Common myeloid progenitor, CD34-positive (primary cell): Measurements from ENCODE around the gene ALDH5A1.

ENCODE experiments used
- CTCF ChIA-PET: fragments of 350-600 bp; sonication (Branson Sonifier 250); formaldehyde crosslinking; loops from one replicate; lab custom pipeline; 2021; ENCODE audit warnings: antibody characterized with exemption; lab: Charles Lee
- POLR2A ChIA-PET: fragments of 350-600 bp; sonication (Branson Sonifier 250); formaldehyde crosslinking; loops from one replicate; lab custom pipeline; 2021; ENCODE audit warnings: antibody characterized with exemption; lab: Charles Lee
- DNase-seq, 3 donors: peaks; one replicate each; pipeline versions ENCODE4 v3.0.0 to v3.0.0-alpha.2; 2013
- H3K27ac ChIP-seq, 2 experiments: 1 replicate in 1 of 2; 2 replicates in 1 of 2; pipeline ENCODE4 v1.7.0; 2013; ENCODE audit warnings: inconsistent platforms in 2 of 2, low read length in 2 of 2, mild to moderate bottlenecking in 2 of 2, low read depth in 1 of 2, moderate library complexity in 1 of 2; ENCODE audit not compliant: severe bottlenecking in 2 of 2, insufficient read depth in 1 of 2, poor library complexity in 1 of 2
- H3K27me3 ChIP-seq, 5 experiments: replicated peaks in 2 of 5; 1 replicate in 3 of 5; 2 replicates in 2 of 5; pipeline versions ENCODE4 v1.6.1 to v1.7.0; 2013; ENCODE audit warnings: low read length in 4 of 5, mild to moderate bottlenecking in 2 of 5, moderate library complexity in 2 of 5, inconsistent platforms in 1 of 5; ENCODE audit not compliant: insufficient read depth in 5 of 5, control insufficient read depth in 4 of 5
- H3K36me3 ChIP-seq, 4 experiments: 1 replicate in 2 of 4; 2 replicates in 2 of 4; pipeline versions ENCODE4 v1.6.1 to v1.7.0; 2013; ENCODE audit warnings: low read length in 3 of 4, control low read depth in 1 of 4, mild to moderate bottlenecking in 1 of 4; ENCODE audit not compliant: control insufficient read depth in 4 of 4, insufficient read depth in 4 of 4
- H3K4me1 ChIP-seq, 4 experiments: 1 replicate in 3 of 4; 2 replicates in 1 of 4; pipeline versions ENCODE4 v1.6.1 to v1.7.1; 2013; ENCODE audit warnings: low read length in 3 of 4, mild to moderate bottlenecking in 3 of 4, control low read depth in 1 of 4, inconsistent platforms in 1 of 4, moderate library complexity in 1 of 4; ENCODE audit not compliant: control insufficient read depth in 4 of 4, insufficient read depth in 4 of 4; ENCODE audit errors: control extremely low read depth in 1 of 4
- H3K4me3 ChIP-seq, 7 experiments: 1 replicate in 4 of 7; 2 replicates in 3 of 7; pipeline versions ENCODE4 v1.5.1 to v1.7.0; 2013; ENCODE audit warnings: mild to moderate bottlenecking in 7 of 7, low read length in 6 of 7, moderate library complexity in 6 of 7, inconsistent platforms in 2 of 7, low read depth in 2 of 7, control low read depth in 1 of 7; ENCODE audit not compliant: insufficient read depth in 4 of 7, control insufficient read depth in 1 of 7; ENCODE audit errors: extremely low read depth in 1 of 7
- H3K9me3 ChIP-seq, 5 experiments: 1 replicate in 4 of 5; 2 replicates in 1 of 5; pipeline versions ENCODE4 v1.6.1 to v1.7.1; 2013; ENCODE audit warnings: low read length in 4 of 5, mild to moderate bottlenecking in 2 of 5, inconsistent platforms in 1 of 5, low read depth in 1 of 5, moderate library complexity in 1 of 5; ENCODE audit not compliant: control insufficient read depth in 4 of 5, insufficient read depth in 2 of 5; ENCODE audit errors: control extremely low read depth in 1 of 5
- whole genome bisulfite sequencing: methylation state at CpG from one replicate; pipeline ENCODE4 v1.1.5; 2013; ENCODE audit not compliant: insufficient coverage; 5-methylcytosine and 5-hydroxymethylcytosine counted together

ALDH5A1 gene

GRCh38 chr6:24537082-24537699, 42.4 kb downstream of the ALDH5A1 start:
- Histone ChIP-seq H3K27me3 (no peaks in the 10 kb centered on the region), H3K9me3 (no peaks in the 10 kb centered on the region), H3K4me3 (no peak overlapping the region), H3K4me1 (no peaks in the 10 kb centered on the region), H3K36me3 (peaks cover under 1 to 28% (median 23%) of the 10 kb centered on the region in 4 experiments), H3K27ac (no peak overlapping the region)
- 97% methylated on average over 6 of the region's 8 CpGs for WGBS
- POLR2A ChIA-PET, result no interaction called here
- no peak for DNase-seq
- CTCF ChIA-PET, result interaction anchor here (1.3 kb wide), 1 partner anchor 10 kb away, joined by 3 read pairs; no protein-coding TSS in a partner anchor

- no peak overlapping the region for H3K4me3 ChIP-seq
- H3K36me3 ChIP-seq, result peaks cover 0 to 24% (median 18%) of the 10 kb centered on the region in 4 experiments
- no peak for DNase-seq
- no peaks in the 10 kb centered on the region for H3K9me3 ChIP-seq
- no peak overlapping the region for H3K27ac ChIP-seq
- POLR2A ChIA-PET, result no interaction called here
- CTCF ChIA-PET, result interaction anchor here (0.8 to 1.3 kb wide), 4 partner anchors 9 to 42 kb away, joined by 3 read pairs; no protein-coding TSS in a partner anchor
- H3K27me3 ChIP-seq, result no peaks in the 10 kb centered on the region
- 98% methylated on average over 6 of the region's 8 CpGs for WGBS
- no peaks in the 10 kb centered on the region for H3K4me1 ChIP-seq
Measured at GRCh38 chr6:24537771-24538385, 43.1 kb downstream of the ALDH5A1 start.

- no peak for DNase-seq
- ChIA-PET CTCF (interaction anchor here (1.3 kb wide), 1 partner anchor 24 kb away, joined by 3 read pairs; no protein-coding TSS in a partner anchor), POLR2A (interaction anchor here (0.5 kb wide), 1 partner anchor 95 kb away, joined by 4 read pairs; no protein-coding TSS in a partner anchor)
- Histone ChIP-seq H3K27ac (no peak overlapping the region), H3K27me3 (no peaks in the 10 kb centered on the region), H3K4me1 (no peaks in the 10 kb centered on the region), H3K9me3 (no peaks in the 10 kb centered on the region), H3K36me3 (peaks cover 0 to 11% (median 8%) of the 10 kb centered on the region in 4 experiments), H3K4me3 (no peak overlapping the region)
- WGBS, result 96% methylated on average over 8 of the region's 8 CpGs
Measured at GRCh38 chr6:24539416-24539815, 44.6 kb downstream of the ALDH5A1 start.

- CTCF ChIA-PET, result no interaction called here
- Histone ChIP-seq H3K36me3 (peaks cover 0 to 4% (median under 1%) of the 10 kb centered on the region in 4 experiments), H3K4me3 (no peak overlapping the region), H3K9me3 (no peaks in the 10 kb centered on the region), H3K4me1 (no peaks in the 10 kb centered on the region), H3K27ac (no peak overlapping the region), H3K27me3 (no peaks in the 10 kb centered on the region)
- DNase-seq, result no peak
- WGBS, result 100% methylated on average over 1 of the region's 3 CpGs
- POLR2A ChIA-PET, result no interaction called here
Measured at GRCh38 chr6:24540197-24540596, 45.4 kb downstream of the ALDH5A1 start.

GRCh38 chr6:24543683-24544082, 48.9 kb downstream of the ALDH5A1 start:
- no peaks in the 10 kb centered on the region for H3K36me3 ChIP-seq
- no peak overlapping the region for H3K4me3 ChIP-seq
- peaks cover 0 to 2% (median 0%) of the 10 kb centered on the region in 5 experiments for H3K27me3 ChIP-seq
- H3K9me3 ChIP-seq, result no peaks in the 10 kb centered on the region
- H3K27ac ChIP-seq, result no peak overlapping the region
- no peak for DNase-seq
- CTCF ChIA-PET, result interaction anchor here (0.8 kb wide), 1 partner anchor 22 kb away, joined by 4 read pairs; no protein-coding TSS in a partner anchor
- POLR2A ChIA-PET, result no interaction called here
- WGBS, result 94% methylated on average over 3 of the region's 4 CpGs
- H3K4me1 ChIP-seq, result peaks cover 0 to 2% (median 0%) of the 10 kb centered on the region in 4 experiments

- no peak for DNase-seq
- CTCF ChIA-PET, result no interaction called here
- H3K9me3 ChIP-seq, result no peaks in the 10 kb centered on the region
- no peak overlapping the region for H3K4me3 ChIP-seq
- no peaks in the 10 kb centered on the region for H3K36me3 ChIP-seq
- POLR2A ChIA-PET, result no interaction called here
- no CpG with 5 or more reads among the region's 3 CpGs for WGBS
- no peak overlapping the region for H3K27ac ChIP-seq
- H3K4me1 ChIP-seq, result peaks cover 0 to 2% (median 0%) of the 10 kb centered on the region in 4 experiments
- H3K27me3 ChIP-seq, result peaks cover 0 to 2% (median 0%) of the 10 kb centered on the region in 5 experiments
Measured at GRCh38 chr6:24545183-24545582, 50.4 kb downstream of the ALDH5A1 start.

GRCh38 chr6:24545691-24546090, 50.9 kb downstream of the ALDH5A1 start:
- CTCF ChIA-PET, result no interaction called here
- POLR2A ChIA-PET, result no interaction called here
- 100% methylated on average over 1 of the region's 3 CpGs for whole genome bisulfite sequencing

More at GRCh38 chr6:24545691-24546090, 50.9 kb downstream of the ALDH5A1 start:
- no peaks in the 10 kb centered on the region for H3K9me3 ChIP-seq
- no peak for DNase-seq
- no peak overlapping the region for H3K4me3 ChIP-seq
- peaks cover 0 to 2% (median 0%) of the 10 kb centered on the region in 4 experiments for H3K4me1 ChIP-seq
- no peak overlapping the region for H3K27ac ChIP-seq
- H3K27me3 ChIP-seq, result peaks cover 0 to 2% (median 0%) of the 10 kb centered on the region in 5 experiments
- H3K36me3 ChIP-seq, result no peaks in the 10 kb centered on the region
